HCT116 (cell line): Measurements from ENCODE around the gene GALNT11. TPM values are rescaled to one million over a fixed set of nuclear protein-coding genes. Genes with fewer than 3 reads are reported as not detected.

Experiments
- total RNA-seq: library from RNA; stranded (reverse); gene quantifications from one replicate; pipeline ENCODE4 v1.2.1, GENCODE V29; 2021; ENCODE audit not compliant: unreplicated experiment

Gene GALNT11
- total RNA-seq, 1 experiment from 2014 or later: 28.9 TPM

Other genes with a start within 250 kb of the GALNT11 start
- 23.6 TPM for gene PRKAG2, start 148.6 kb upstream of the GALNT11 start, total RNA-seq
- not detected for gene GALNTL5, start 69.2 kb upstream of the GALNT11 start, total RNA-seq